ENCODE results near the gene ELP1. TPM values are rescaled to one million over a fixed set of nuclear protein-coding genes. Genes with fewer than 3 reads are reported as not detected.

Gene ELP1
- total and polyA plus RNA-seq, 2 of the 4 experiments (the other 2 are of a cell fraction): 20.0 to 43.2 TPM

DNA sequence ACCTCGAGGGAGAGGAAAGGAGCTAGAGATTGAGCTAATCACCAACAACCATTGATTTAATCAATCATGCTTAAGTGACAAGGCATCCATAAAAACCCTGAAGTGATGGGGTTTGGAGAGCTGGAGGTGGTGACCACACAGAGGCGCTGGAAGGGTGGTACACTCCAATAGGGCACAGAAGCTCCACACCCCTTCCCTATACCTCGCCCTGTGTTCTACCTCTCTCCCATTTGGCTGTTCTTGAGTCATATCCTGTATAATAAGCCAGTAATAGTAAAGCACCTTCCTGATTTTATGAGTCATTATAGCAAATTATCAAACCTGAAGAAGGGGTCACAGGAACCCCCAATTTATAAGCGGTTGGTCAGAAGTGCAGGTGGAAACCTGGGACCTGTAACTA, 96.4 kb downstream of the ELP1 start:
- CTCF ChIA-PET: no interaction called here
- no peak overlapping the region for H2BK120ac ChIP-seq (ENCODE audit: low read depth, low read length)
- H3K9me3 ChIP-seq (ENCODE audit: control insufficient read depth, insufficient read depth, low read length): no peaks in the 10 kb centered on the region
- H3K14ac ChIP-seq (replicated peaks; ENCODE audit: low read depth, low read length): no peak overlapping the region
- WGBS, 2 experiments (ENCODE audit: extremely low coverage in 2 of 2, insufficient read length in 1 of 2): no CpG with 5 or more reads among the region's 4 CpGs
- no peak overlapping the region for H2BK20ac ChIP-seq (ENCODE audit: low read depth, low read length)
- no peaks in the 10 kb centered on the region for H4K20me1 ChIP-seq (ENCODE audit: insufficient read depth, low read length)
- no peak overlapping the region for H3K23ac ChIP-seq (ENCODE audit: low read depth, low read length)
- TF ChIP-seq MAFK (IDR thresholded peaks at IDR 0.05; ENCODE audit: low read depth, low read length) (no peak), MXI1 (IDR thresholded peaks at IDR 0.05; ENCODE audit: borderline replicate concordance, low read depth, low read length) (no peak), POLR2A (IDR thresholded peaks at IDR 0.05; ENCODE audit: low read depth, low read length) (no peak), RCOR1 (IDR thresholded peaks at IDR 0.05; ENCODE audit: insufficient replicate concordance, low read length) (no peak), BHLHE40 (IDR thresholded peaks at IDR 0.05; ENCODE audit: low read depth, low read length) (no peak), CEBPB (IDR thresholded peaks at IDR 0.05; ENCODE audit: low read depth, low read length) (no peak), MAZ (IDR thresholded peaks at IDR 0.05; ENCODE audit: borderline replicate concordance, low read depth, low read length) (no peak), FOS (IDR thresholded peaks at IDR 0.05; ENCODE audit: low read depth, low read length) (no peak), RAD21 (IDR thresholded peaks at IDR 0.05; ENCODE audit: low read length) (no peak), NFE2L2 (IDR thresholded peaks at IDR 0.05; ENCODE audit: low read depth, low read length) (no peak), SMC3 (IDR thresholded peaks at IDR 0.05; ENCODE audit: low read depth, low read length) (no peak), CHD1 (IDR thresholded peaks at IDR 0.05; ENCODE audit: low read depth, low read length) (no peak), RFX5 (IDR thresholded peaks at IDR 0.05; ENCODE audit: low read depth, low read length) (no peak)
- TF ChIP-seq, protein P1, sequence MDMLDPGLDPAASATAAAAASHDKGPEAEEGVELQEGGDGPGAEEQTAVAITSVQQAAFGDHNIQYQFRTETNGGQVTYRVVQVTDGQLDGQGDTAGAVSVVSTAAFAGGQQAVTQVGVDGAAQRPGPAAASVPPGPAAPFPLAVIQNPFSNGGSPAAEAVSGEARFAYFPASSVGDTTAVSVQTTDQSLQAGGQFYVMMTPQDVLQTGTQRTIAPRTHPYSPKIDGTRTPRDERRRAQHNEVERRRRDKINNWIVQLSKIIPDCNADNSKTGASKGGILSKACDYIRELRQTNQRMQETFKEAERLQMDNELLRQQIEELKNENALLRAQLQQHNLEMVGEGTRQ (IDR thresholded peaks at IDR 0.05; ENCODE audit: low read depth, low read length): no peak
- TF ChIP-seq, protein P2, sequence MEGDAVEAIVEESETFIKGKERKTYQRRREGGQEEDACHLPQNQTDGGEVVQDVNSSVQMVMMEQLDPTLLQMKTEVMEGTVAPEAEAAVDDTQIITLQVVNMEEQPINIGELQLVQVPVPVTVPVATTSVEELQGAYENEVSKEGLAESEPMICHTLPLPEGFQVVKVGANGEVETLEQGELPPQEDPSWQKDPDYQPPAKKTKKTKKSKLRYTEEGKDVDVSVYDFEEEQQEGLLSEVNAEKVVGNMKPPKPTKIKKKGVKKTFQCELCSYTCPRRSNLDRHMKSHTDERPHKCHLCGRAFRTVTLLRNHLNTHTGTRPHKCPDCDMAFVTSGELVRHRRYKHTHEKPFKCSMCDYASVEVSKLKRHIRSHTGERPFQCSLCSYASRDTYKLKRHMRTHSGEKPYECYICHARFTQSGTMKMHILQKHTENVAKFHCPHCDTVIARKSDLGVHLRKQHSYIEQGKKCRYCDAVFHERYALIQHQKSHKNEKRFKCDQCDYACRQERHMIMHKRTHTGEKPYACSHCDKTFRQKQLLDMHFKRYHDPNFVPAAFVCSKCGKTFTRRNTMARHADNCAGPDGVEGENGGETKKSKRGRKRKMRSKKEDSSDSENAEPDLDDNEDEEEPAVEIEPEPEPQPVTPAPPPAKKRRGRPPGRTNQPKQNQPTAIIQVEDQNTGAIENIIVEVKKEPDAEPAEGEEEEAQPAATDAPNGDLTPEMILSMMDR (conservative IDR thresholded peaks at IDR 0.05; ENCODE audit: low read depth, low read length): no peak
- TF ChIP-seq, protein P3, sequence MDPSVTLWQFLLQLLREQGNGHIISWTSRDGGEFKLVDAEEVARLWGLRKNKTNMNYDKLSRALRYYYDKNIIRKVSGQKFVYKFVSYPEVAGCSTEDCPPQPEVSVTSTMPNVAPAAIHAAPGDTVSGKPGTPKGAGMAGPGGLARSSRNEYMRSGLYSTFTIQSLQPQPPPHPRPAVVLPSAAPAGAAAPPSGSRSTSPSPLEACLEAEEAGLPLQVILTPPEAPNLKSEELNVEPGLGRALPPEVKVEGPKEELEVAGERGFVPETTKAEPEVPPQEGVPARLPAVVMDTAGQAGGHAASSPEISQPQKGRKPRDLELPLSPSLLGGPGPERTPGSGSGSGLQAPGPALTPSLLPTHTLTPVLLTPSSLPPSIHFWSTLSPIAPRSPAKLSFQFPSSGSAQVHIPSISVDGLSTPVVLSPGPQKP (IDR thresholded peaks at IDR 0.05; ENCODE audit: borderline replicate concordance, low read depth, low read length): no peak
- no peak for DNase-seq
- intact Hi-C loops (cut with micrococcal nuclease): no loop called here
- H3K4ac ChIP-seq (ENCODE audit: low read depth, low read length): no peak overlapping the region
- H2BK5ac ChIP-seq (ENCODE audit: low read depth, low read length, poor library complexity, severe bottlenecking): no peak overlapping the region
- no peak overlapping the region for H4K5ac ChIP-seq (ENCODE audit: low read depth, low read length)
- no peaks in the 10 kb centered on the region for H3K9me1 ChIP-seq (ENCODE audit: insufficient read depth, low read length)
- H3K4me2 ChIP-seq (ENCODE audit: low read depth, low read length): no peak overlapping the region
- no peak overlapping the region for H2AK5ac ChIP-seq (ENCODE audit: low read depth, low read length)
- H2AK9ac ChIP-seq (replicated peaks; ENCODE audit: low read depth, low read length, poor library complexity): no peak overlapping the region
- H2BK15ac ChIP-seq (ENCODE audit: low read depth, low read length): no peak overlapping the region
- H4K8ac ChIP-seq (ENCODE audit: low read depth in 2 of 2, low read length in 2 of 2): no peak overlapping the region
- no peaks in the 10 kb centered on the region; the same call in 1 of the 2 replicates for H3K27me3 ChIP-seq (ENCODE audit: control insufficient read depth, insufficient read depth, low read length)
- in situ Hi-C loops (cut with MboI; ENCODE audit: low sequenced_read_pairs): no loop called here
- ATAC-seq (ENCODE audit: low read depth): no peak
- dilution Hi-C loops (cut with HindIII; ENCODE audit: low sequenced_read_pairs, unreplicated experiment): no loop called here
- H3K56ac ChIP-seq (ENCODE audit: extremely low read depth, insufficient read depth, low read length): no peak overlapping the region
- no peak overlapping the region for H3K4me3 ChIP-seq (ENCODE audit: insufficient read depth, low read depth, low read length)
- POLR2A ChIA-PET (ENCODE audit: unreplicated experiment): no interaction called here
- no peak overlapping the region for H3K27ac ChIP-seq (ENCODE audit: insufficient read depth, low read length)
- no peaks in the 10 kb centered on the region for H3K36me3 ChIP-seq (ENCODE audit: control insufficient read depth, insufficient read depth, low read length)
- H3K9ac ChIP-seq (ENCODE audit: low read depth, low read length): no peak overlapping the region
- no peak overlapping the region for H2AFZ ChIP-seq (replicated peaks; ENCODE audit: low read length, poor library complexity)
- H3K18ac ChIP-seq (ENCODE audit: low read depth, low read length): no peak overlapping the region
- no TSS peak for BruUV-seq (replicated peaks)
- H3K4me1 ChIP-seq (ENCODE audit: control insufficient read depth, insufficient read depth, low read length): no peaks in the 10 kb centered on the region
- H4K91ac ChIP-seq (ENCODE audit: insufficient read depth, low read depth, low read length): no peak overlapping the region
- no peaks in the 10 kb centered on the region for H3K79me1 ChIP-seq (ENCODE audit: low read depth in 1 of 2, low read length in 2 of 2)
